Measurements from ENCODE around the gene SPTAN1.

SPTAN1 gene

DNA sequence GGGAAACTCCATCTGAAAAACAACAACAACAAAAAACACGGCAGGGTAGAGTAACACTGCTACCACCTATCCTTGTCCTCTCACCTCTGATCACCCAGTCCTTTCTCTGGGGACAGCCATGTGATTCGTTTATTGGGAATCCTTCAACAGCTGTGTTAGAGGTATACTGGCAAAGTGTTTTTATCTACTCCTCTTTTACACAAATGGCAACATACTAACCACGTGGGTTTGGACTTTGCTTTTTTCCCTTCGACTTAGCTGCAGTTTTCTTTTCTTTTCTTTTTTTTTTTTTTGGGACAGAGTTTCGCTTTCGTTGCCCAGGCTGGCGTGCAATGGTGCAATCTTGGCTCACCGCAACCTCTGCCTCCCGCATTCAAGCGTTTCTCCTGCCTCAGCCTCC, 125.4 kb downstream of the SPTAN1 start:
- no peak for DNase-seq
